K562 (cell line): ENCODE measurements around the gene LITAF. TPM values are rescaled to one million over a fixed set of nuclear protein-coding genes. Genes with fewer than 3 reads are reported as not detected.

Experiments used
- BCOR ChIP-seq: fragments of 450-650 bp; IDR thresholded peaks from 2 replicates; pipeline ENCODE4 v1.6.1; 2016
- RAD51 ChIP-seq: fragments of 450-650 bp; IDR thresholded peaks from 2 replicates; pipeline ENCODE4 v1.7.1; 2016; ENCODE audit warnings: low read depth, mild to moderate bottlenecking, borderline replicate concordance
- RBM15 ChIP-seq: fragments of 200-400 bp; formaldehyde crosslinking; IDR thresholded peaks from 2 replicates; pipeline ENCODE4 v1.6.1; 2018; ENCODE audit warnings: mild to moderate bottlenecking, low read length, moderate library complexity; ENCODE audit not compliant: insufficient read depth
- RBM25 ChIP-seq: fragments of 200-400 bp; formaldehyde crosslinking; IDR thresholded peaks from 2 replicates; pipeline ENCODE4 v1.6.1; 2018; ENCODE audit warnings: low read length, low read depth, moderate library complexity; ENCODE audit not compliant: severe bottlenecking
- SIN3A ChIP-seq, 2 experiments: fragments of 150-350 bp in 1 of 2; IDR thresholded peaks; 2 replicates each; pipeline ENCODE4 v1.6.1; 2011 to 2016; ENCODE audit warnings: borderline replicate concordance in 2 of 2, low read depth in 2 of 2, low read length in 2 of 2, mild to moderate bottlenecking in 2 of 2, moderate library complexity in 2 of 2; ENCODE audit not compliant: control insufficient read depth in 1 of 2
- SRF ChIP-seq, 2 experiments: fragments of 250-450, 450-650 bp in 1 of 2; sonication (Bioruptor Pico) in 1 of 2; sonication (generic) in 1 of 2; formaldehyde crosslinking; IDR thresholded peaks; 2 replicates each; pipeline versions ENCODE4 v1.5.0 to v1.5.1; 2020 to 2022; ENCODE audit warnings: mild to moderate bottlenecking in 1 of 2, missing genetic modification reagents in 1 of 2
- TFAM ChIP-seq: fragments of 250-450 bp; sonication (Bioruptor Pico); conservative IDR thresholded peaks from 2 replicates; pipeline ENCODE4 v1.5.0; 2021; ENCODE audit warnings: mild to moderate bottlenecking, moderate library complexity
- TSC22D4 ChIP-seq: fragments of 450-650 bp; IDR thresholded peaks from 2 replicates; pipeline ENCODE4 v1.6.1; 2016; ENCODE audit warnings: missing genetic modification characterization, missing biosample characterization, control low read depth
- ZFP36 ChIP-seq: fragments of 150-350 bp; IDR thresholded peaks from 2 replicates; pipeline ENCODE4 v1.6.1; 2018; ENCODE audit warnings: low read length, low read depth; ENCODE audit not compliant: partially characterized antibody
- ZNF134 ChIP-seq: fragments of 250-450 bp; sonication (Bioruptor Pico); conservative IDR thresholded peaks from 2 replicates; pipeline ENCODE4 v1.4.0; 2020
- polyA plus RNA-seq, 8 experiments: library from polyadenylated mRNA; depleted of rRNA in 4 of 8; stranded (reverse) in 5 of 8; unstranded in 3 of 8; fragments of >200 nt; fragmentation: Nextera tagmentation in 2 of 8; fragmentation: Illumina TruSeq in 1 of 8; extraction: Ambion mirVana in 2 of 8; extraction: Trizol in 1 of 8; gene quantifications; 2 replicates each; pipeline versions ENCODE4 v1.2.1 to v1.2.3, GENCODE V29; 2011 to 2014; ENCODE audit warnings: inconsistent platforms in 1 of 8, missing spikeins in 1 of 8
- total RNA-seq, 7 experiments: library from RNA; depleted of rRNA in 6 of 7; stranded (reverse); fragments of >200 nt in 6 of 7; fragmentation: Illumina TruSeq in 2 of 7; extraction: Trizol in 2 of 7; gene quantifications; 2 replicates each; pipeline versions ENCODE4 v1.2.1 to v1.2.3, GENCODE V29; 2011 to 2021; ENCODE audit warnings: low replicate concordance in 1 of 7
- TF ChIP-seq, protein P1 (sequence below): sonication (generic); formaldehyde crosslinking; IDR thresholded peaks from 2 replicates; pipeline ENCODE4 v1.8.1; 2022; ENCODE audit warnings: missing genetic modification reagents
- TF ChIP-seq, protein P2 (sequence below): sonication (generic); formaldehyde crosslinking; IDR thresholded peaks from 2 replicates; pipeline ENCODE4 v1.8.0; 2022; ENCODE audit warnings: mild to moderate bottlenecking, missing genetic modification reagents
- TF ChIP-seq, protein P3 (sequence below): fragments of 450-650 bp; IDR thresholded peaks from 2 replicates; pipeline ENCODE4 v1.6.1; 2016

The LITAF gene
- total and polyA plus RNA-seq, 9 of the 15 experiments (the other 6 are each of a cell fraction or from before 2014, with no cell fraction given) = 4.1 to 17.8 (median 11.9) TPM

DNA sequence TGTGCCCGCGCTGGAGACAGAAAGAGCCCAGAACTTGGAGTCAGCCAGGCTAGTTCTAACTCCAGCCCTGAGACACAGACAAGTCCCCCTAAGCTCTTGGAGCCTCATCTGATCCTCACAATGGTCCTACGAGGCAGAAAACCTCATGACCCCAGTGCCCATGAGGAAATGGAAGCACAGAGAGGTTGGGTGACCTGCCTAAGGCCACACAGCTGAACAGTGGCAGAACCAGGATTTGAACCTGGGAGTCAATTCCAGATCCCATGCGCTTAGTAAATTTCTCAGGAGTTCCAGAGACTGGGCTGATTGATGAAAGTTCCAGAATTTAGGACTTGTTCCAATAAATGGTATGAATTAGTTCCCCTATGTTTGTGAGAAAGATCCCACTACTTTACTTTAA is 39.0 kb upstream of the LITAF start (continued):
- TF ChIP-seq SRF (CRISPR knock-in tag; IDR thresholded peaks at IDR 0.05) = no peak
- no peak for TF ChIP-seq RAD51
- no peak for TF ChIP-seq SIN3A (IDR thresholded peaks at IDR 0.05; ENCODE audit: borderline replicate concordance in 2 of 2, control insufficient read depth in 1 of 2, low read depth in 2 of 2, low read length in 2 of 2)
- TF ChIP-seq TSC22D4 (tag) = no peak
- peak; percentile 82 for TF ChIP-seq BCOR
- no peak for TF ChIP-seq RBM15
- TF ChIP-seq, protein P1, sequence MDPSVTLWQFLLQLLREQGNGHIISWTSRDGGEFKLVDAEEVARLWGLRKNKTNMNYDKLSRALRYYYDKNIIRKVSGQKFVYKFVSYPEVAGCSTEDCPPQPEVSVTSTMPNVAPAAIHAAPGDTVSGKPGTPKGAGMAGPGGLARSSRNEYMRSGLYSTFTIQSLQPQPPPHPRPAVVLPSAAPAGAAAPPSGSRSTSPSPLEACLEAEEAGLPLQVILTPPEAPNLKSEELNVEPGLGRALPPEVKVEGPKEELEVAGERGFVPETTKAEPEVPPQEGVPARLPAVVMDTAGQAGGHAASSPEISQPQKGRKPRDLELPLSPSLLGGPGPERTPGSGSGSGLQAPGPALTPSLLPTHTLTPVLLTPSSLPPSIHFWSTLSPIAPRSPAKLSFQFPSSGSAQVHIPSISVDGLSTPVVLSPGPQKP (CRISPR knock-in tag) = no peak
- TF ChIP-seq ZFP36 = peak; percentile 91
- TF ChIP-seq, protein P2, sequence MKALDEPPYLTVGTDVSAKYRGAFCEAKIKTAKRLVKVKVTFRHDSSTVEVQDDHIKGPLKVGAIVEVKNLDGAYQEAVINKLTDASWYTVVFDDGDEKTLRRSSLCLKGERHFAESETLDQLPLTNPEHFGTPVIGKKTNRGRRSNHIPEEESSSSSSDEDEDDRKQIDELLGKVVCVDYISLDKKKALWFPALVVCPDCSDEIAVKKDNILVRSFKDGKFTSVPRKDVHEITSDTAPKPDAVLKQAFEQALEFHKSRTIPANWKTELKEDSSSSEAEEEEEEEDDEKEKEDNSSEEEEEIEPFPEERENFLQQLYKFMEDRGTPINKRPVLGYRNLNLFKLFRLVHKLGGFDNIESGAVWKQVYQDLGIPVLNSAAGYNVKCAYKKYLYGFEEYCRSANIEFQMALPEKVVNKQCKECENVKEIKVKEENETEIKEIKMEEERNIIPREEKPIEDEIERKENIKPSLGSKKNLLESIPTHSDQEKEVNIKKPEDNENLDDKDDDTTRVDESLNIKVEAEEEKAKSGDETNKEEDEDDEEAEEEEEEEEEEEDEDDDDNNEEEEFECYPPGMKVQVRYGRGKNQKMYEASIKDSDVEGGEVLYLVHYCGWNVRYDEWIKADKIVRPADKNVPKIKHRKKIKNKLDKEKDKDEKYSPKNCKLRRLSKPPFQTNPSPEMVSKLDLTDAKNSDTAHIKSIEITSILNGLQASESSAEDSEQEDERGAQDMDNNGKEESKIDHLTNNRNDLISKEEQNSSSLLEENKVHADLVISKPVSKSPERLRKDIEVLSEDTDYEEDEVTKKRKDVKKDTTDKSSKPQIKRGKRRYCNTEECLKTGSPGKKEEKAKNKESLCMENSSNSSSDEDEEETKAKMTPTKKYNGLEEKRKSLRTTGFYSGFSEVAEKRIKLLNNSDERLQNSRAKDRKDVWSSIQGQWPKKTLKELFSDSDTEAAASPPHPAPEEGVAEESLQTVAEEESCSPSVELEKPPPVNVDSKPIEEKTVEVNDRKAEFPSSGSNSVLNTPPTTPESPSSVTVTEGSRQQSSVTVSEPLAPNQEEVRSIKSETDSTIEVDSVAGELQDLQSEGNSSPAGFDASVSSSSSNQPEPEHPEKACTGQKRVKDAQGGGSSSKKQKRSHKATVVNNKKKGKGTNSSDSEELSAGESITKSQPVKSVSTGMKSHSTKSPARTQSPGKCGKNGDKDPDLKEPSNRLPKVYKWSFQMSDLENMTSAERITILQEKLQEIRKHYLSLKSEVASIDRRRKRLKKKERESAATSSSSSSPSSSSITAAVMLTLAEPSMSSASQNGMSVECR (CRISPR knock-in tag) = no peak
- TF ChIP-seq ZNF134 (CRISPR knock-in tag) = no peak
- TF ChIP-seq, protein P3, sequence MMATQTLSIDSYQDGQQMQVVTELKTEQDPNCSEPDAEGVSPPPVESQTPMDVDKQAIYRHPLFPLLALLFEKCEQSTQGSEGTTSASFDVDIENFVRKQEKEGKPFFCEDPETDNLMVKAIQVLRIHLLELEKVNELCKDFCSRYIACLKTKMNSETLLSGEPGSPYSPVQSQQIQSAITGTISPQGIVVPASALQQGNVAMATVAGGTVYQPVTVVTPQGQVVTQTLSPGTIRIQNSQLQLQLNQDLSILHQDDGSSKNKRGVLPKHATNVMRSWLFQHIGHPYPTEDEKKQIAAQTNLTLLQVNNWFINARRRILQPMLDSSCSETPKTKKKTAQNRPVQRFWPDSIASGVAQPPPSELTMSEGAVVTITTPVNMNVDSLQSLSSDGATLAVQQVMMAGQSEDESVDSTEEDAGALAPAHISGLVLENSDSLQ = no peak
- TF ChIP-seq TFAM (CRISPR knock-in tag) = no peak
- peak; percentile 94 for TF ChIP-seq RBM25
